ENCODE results near the gene PHKA2.

GRCh38 chrX:18871970-18872369, 111.9 kb downstream of the PHKA2 start:
- TF ChIP-seq, protein P1, sequence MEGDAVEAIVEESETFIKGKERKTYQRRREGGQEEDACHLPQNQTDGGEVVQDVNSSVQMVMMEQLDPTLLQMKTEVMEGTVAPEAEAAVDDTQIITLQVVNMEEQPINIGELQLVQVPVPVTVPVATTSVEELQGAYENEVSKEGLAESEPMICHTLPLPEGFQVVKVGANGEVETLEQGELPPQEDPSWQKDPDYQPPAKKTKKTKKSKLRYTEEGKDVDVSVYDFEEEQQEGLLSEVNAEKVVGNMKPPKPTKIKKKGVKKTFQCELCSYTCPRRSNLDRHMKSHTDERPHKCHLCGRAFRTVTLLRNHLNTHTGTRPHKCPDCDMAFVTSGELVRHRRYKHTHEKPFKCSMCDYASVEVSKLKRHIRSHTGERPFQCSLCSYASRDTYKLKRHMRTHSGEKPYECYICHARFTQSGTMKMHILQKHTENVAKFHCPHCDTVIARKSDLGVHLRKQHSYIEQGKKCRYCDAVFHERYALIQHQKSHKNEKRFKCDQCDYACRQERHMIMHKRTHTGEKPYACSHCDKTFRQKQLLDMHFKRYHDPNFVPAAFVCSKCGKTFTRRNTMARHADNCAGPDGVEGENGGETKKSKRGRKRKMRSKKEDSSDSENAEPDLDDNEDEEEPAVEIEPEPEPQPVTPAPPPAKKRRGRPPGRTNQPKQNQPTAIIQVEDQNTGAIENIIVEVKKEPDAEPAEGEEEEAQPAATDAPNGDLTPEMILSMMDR (IDR thresholded peaks at IDR 0.05): no peak
- no peak for TF ChIP-seq POLR2A (IDR thresholded peaks at IDR 0.05)
- TF ChIP-seq POLR2AphosphoS5 (IDR thresholded peaks at IDR 0.05): no peak
